Activated CD4-positive, CD25-positive, alpha-beta regulatory T cell treated with anti-CD3 and anti-CD28 coated beads, Interleukin-2, amount 50 U/mL, for 16 hours (primary cell): ENCODE data around the gene UNC5CL.

Experiments
- DNase-seq: peaks from one replicate; pipeline ENCODE4 v3.0.0-alpha.2; 2020; ENCODE audit warnings: low read depth, low spot score

UNC5CL gene

GRCh38 chr6:41063884-41064285 is 24.9 kb upstream of the UNC5CL start:
- no peak for DNase-seq

GRCh38 chr6:41062056-41062455 is 23.0 kb upstream of the UNC5CL start:
- DNase-seq = no peak

GRCh38 chr6:41061196-41061726 is 22.2 kb upstream of the UNC5CL start:
- no peak for DNase-seq

- no peak for DNase-seq
These were observed 20.5 kb upstream of the UNC5CL start for GRCh38 chr6:41059556-41059955.

- DNase-seq = no peak
These were observed 19.8 kb upstream of the UNC5CL start for GRCh38 chr6:41058783-41059181.

DNA sequence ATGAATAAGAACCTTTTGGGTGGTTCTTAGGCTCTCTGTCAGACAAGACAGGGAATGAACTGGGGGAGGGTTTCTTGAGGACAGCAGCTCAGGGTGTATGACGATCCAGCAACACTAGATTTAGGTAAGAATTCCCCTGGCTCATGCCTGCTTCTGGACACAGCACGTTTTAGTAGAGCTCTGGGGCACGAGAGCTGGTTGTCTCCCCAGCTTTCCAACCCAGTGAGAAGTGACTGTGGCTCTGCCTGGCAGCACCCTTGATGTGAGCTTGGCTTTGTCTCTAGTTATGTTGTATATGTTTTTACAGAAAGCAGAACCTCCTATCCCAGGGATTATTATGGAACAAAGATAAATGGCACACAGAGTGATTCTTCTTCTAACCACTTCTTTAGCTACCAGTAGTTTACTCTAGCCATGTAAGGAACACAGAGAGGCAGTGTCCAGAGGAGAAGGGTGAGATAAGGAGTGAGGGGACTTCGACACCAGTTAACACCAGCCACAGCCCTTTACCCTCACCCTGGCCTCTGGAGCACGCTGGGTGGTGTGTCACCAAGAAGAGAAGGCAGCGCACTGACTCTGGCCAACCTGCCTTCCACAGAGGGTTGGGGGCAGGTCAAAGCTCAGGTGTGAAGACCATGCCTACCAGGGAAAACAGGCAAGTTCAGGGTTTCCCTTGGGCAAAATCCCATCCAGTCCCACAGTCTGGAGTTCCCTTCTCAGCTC is 17.9 kb upstream of the UNC5CL start:
- DNase-seq = no peak

DNA sequence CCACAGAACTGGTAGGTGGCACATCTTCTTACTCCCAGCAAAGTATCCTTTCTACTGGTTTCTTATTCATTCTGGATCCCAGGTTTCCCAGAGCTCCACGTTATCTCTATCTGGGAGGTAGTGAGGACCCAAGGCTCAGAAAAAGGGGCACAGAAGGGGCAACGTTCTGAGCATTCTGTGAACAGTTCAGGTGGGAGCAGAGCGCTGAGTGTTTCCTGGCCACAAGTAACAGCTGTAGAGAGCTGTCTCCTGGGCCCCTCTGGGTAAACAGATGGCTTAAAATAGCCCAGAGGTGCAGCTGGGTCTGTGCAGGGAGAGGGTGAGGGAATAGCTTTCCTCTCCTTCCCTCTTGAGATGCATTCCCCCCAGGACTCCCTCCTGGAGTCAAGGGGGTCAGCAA is 16.1 kb upstream of the UNC5CL start:
- DNase-seq = no peak

DNA sequence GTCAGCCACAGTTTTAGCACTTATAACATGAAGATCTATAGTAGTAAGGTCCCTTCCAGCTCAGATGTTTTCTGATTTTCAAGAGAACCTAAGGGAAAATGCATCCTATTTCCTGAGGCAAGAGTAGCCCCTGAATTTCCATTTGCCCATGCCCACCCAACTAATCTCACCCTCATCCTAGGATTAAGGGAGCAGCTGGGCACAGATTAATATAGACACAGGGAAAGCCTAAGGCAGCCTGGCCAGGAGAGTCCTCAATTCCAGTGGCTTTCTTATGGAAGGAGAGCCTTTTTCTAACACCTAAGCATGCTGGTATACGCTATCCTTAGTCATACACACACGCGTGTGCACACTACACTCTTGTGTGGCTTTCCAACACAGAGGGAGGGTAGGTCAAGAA is 15.5 kb upstream of the UNC5CL start:
- no peak for DNase-seq

DNA sequence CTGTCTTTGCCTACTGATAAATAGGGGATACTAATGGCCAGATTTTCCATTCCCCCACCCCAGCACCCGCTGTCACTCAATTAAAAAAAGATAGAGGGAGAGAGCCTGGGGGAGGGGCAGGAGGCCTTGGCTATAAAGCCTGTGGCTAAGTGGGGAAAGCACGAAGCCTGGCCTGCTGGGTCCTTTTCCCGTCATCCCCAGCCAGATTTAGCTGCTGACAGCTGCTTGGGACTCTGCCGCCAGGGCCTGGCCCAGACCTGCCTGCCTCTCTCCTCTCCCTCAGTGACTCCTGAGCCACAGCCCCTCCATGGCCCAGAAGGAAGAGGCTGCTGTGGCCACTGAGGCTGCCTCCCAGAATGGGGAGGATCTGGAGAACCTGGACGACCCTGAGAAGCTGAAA is 14.0 kb upstream of the UNC5CL start, which contains the start of gene APOBEC2:
TSS of gene APOBEC2 (plus strand) at position 162 of the 400 bp plus-strand sequence. CDS start at position 308, 146 bp downstream.
- no peak for DNase-seq

- no peak for DNase-seq
These were observed 12.9 kb upstream of the UNC5CL start for GRCh38 chr6:41051873-41052272.

DNA sequence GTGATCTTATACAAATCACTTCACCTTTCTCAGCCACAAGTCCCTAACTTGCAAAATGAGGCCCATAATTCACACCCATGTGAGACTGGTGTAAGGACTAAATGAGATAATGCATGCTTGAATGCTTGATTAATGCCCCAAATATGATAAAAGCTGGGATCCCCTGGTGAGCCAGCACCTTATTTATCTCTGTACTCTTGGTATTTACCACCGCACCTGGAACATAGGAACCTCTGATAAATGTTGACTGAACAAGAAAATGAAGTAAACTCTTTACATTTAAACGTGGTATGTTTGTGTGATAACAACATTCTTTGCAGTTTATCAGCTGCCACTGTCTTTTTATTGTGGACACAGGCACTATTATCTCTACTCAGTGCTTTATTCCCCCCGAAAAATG is 11.5 kb upstream of the UNC5CL start:
- no peak for DNase-seq

GRCh38 chr6:41049955-41050354 is 10.9 kb upstream of the UNC5CL start:
- no peak for DNase-seq

DNA sequence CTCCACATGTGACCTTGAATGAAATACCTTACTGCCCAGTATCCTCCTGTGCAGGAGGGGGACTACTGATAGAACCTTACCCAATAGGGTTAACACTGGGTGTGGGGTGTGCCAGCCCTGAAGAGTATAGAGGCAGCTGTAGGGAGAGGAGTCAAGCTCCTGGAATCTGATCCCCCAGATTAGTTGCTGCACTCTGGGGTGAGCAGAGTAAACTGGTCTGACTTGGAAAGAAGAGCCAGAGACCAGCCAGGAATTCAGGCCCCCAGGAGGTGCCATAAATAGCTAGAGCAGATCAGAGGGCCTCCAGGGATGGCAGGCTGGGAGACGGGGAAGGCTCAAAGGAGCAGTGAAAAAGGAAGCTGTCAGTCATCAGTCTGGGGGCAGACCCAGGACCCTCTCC is 10.5 kb upstream of the UNC5CL start:
- no peak for DNase-seq

GRCh38 chr6:41047745-41048732 is 9.0 kb upstream of the UNC5CL start:
- no peak for DNase-seq

DNA sequence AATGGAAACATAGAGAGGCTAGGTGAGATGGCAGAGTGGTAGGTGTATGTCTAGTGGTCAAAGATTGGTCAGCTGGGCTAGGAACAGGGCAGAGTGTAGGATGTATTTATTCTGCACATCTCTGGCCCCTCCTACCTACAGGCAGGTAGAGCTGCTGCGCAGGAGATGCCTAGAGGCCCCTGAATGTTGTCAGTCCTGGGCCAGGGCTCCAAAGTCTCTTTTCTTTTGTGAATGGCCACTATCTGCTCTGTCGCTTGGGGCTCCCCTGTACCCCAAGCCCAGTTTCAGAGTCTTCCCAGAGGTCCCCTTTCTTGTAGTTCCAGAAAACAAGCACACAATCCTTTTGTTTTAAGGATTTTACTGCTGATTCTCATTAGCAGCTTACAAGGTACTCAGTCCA is 8.3 kb upstream of the UNC5CL start:
- no peak for DNase-seq

- no peak for DNase-seq
These were observed 7.1 kb upstream of the UNC5CL start for GRCh38 chr6:41046084-41046483.

DNA sequence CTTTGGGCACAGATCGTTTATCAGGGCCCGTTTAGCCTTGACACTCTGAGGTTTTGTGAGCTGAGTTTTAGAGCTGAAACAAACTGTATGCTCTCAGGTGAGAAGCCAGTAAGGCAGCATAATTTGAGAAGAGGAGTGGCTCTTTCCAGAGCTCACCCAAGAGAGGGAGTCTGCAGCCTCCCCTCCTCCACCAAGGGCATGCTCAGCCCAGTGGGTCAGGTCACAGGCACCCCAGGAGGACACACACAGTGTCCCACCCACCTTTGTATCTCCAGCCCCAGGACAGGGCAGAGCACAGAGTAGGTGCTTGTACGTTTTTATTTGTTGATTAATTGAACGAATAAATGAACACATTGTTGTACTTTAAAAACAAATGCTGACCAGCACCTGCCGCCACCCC is 6.6 kb upstream of the UNC5CL start:
- DNase-seq = no peak

GRCh38 chr6:41043151-41043550 is 4.1 kb upstream of the UNC5CL start:
- DNase-seq = no peak

DNA sequence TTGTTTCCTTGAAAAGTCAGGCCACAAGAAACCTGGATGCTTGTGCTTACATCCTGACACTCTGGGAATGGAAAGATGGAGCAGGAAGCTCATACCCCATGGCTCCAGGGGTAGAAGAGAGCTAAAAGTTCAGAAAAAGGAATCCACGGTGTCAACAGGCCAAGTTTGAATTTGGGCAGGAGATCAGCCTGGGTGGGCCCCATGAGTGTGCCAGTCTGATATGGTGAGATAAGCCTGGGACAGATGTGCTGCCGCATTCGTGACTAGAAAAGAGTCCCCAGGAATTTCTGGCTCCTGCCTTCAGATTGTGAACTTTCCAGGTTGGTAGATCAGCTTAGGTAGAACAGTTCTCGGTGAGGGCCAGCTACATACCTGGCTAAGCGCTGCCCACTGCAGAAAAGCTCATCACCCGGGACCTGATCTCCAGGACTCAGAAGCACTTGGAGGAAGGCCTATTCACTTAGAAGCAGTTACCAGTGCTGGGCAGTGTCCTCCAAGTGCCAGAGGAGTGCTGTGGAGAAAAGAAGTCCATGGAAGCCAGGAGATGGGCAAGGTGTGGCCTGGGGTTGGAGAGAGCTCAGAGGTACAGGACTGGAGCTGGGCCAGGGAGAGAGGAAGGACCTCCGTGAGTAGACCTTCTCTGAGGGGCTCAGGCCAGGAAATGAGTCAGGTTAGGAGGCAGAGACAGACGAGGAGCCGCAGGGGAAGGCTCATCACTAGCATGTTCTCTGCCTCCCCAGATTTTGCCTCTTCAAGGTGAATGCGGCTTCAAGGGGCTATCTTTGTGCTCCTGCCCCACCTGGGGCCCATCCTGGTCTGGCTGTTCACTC is 3.4 kb upstream of the UNC5CL start, which contains the start of gene TSPO2:
TSS of gene TSPO2 (plus strand) at position 242 of the 830 bp plus-strand sequence. CDS start at position 761, 519 bp downstream.
- DNase-seq = no peak

DNA sequence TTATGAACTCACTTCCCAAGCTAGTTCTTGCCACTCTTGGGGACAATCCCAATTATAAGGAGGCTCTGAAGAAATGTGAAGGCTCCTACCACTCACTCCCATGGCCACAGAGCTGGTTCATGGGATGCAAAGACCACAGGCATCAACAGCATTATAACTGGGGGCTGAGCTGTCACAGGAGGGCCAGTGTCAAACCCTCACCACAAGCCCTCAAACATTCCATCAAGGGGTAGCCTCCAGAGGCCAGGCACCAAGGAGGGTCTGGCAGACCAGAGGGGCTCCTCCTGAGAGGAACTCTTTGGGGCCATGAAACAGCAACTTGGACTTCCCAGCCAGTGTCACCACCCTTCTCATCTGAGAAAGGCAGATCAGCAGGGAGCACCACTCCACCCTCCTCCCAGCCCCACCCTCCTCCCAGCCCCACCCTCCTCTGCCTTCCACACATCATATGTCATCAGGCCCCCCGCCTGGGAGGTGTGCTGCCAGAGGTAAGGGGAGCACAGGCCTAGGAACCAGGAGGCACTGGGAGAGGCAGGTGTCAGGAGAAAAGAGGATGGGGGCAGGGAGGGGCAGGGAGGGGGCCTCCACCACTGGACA is 2.0 kb upstream of the UNC5CL start:
- DNase-seq = no peak
